ENCODE data around the gene CCNF.
"Not testable (repeated sequence)": the region's sequence is repeated elsewhere in the genome, so short reads cannot be mapped to it uniquely, and the experiment has no call there.

CCNF gene

GRCh38 chr16:2429034-2429770, at the start of gene CCNF:
Gene CCNF (plus strand): TSS chr16:2429447. CDS start chr16:2429482, 35 bp downstream.
- DNase-seq = peak; percentile 97

GRCh38 chr16:2383501-2383900, 45.7 kb upstream of the CCNF start:
- DNase-seq = no peak

- no peak for DNase-seq
These were observed 44.8 kb upstream of the CCNF start for GRCh38 chr16:2384426-2384825.

- DNase-seq = no peak
These were observed 43.9 kb upstream of the CCNF start for GRCh38 chr16:2385190-2385836.

- not testable (repeated sequence) for DNase-seq
These were observed 43.3 kb upstream of the CCNF start for GRCh38 chr16:2385982-2386381.

GRCh38 chr16:2386990-2387389, 42.3 kb upstream of the CCNF start:
- DNase-seq = no peak

GRCh38 chr16:2388139-2388874, 40.9 kb upstream of the CCNF start:
- DNase-seq = no peak

- DNase-seq = no peak
These were observed 40.3 kb upstream of the CCNF start for GRCh38 chr16:2388875-2389433.

- no peak for DNase-seq
These were observed 37.2 kb upstream of the CCNF start for GRCh38 chr16:2392025-2392424.

- DNase-seq = no peak
These were observed 30.7 kb upstream of the CCNF start for GRCh38 chr16:2398520-2398919.

- DNase-seq = no peak
These were observed 25.1 kb upstream of the CCNF start for GRCh38 chr16:2404099-2404498.

- DNase-seq = no peak
These were observed 14.2 kb upstream of the CCNF start for GRCh38 chr16:2415085-2415484.

- DNase-seq = no peak
These were observed 9.2 kb upstream of the CCNF start for GRCh38 chr16:2420035-2420434.

GRCh38 chr16:2422123-2422867, 7.0 kb upstream of the CCNF start:
- no peak for DNase-seq

GRCh38 chr16:2424061-2425007, 4.9 kb upstream of the CCNF start:
- no peak for DNase-seq

- no peak for DNase-seq
These were observed 4.2 kb upstream of the CCNF start for GRCh38 chr16:2425008-2425518.

- DNase-seq = no peak
These were observed 3.3 kb upstream of the CCNF start for GRCh38 chr16:2425825-2426430.

- no peak for DNase-seq
These were observed 2.3 kb upstream of the CCNF start for GRCh38 chr16:2426941-2427361.

- DNase-seq = no peak
These were observed 1.7 kb upstream of the CCNF start for GRCh38 chr16:2427526-2427925.

- DNase-seq = no peak
These were observed 1.0 kb upstream of the CCNF start for GRCh38 chr16:2428051-2428783.

- DNase-seq = no peak
These were observed 538 bp upstream of the CCNF start for GRCh38 chr16:2428784-2429033.
